Measurements from ENCODE around the gene DPP7. TPM values are rescaled to one million over a fixed set of nuclear protein-coding genes. Genes with fewer than 3 reads are reported as not detected.

DPP7 gene
- polyA plus RNA-seq, 2 donors: 90.4 to 129 TPM

- 67 to 72% methylated on average over 25 to 27 of the region's 27 CpGs for WGBS, 2 donors
- Histone ChIP-seq H3K27me3 (ENCODE audit: control insufficient read depth in 1 of 2, insufficient read depth in 2 of 2, low read length in 2 of 2) (peaks cover 0 to 2% of the 10 kb centered on the region in 2 donors), H3K4me3 (ENCODE audit: low read depth in 1 of 2, low read length in 2 of 2) (no peak overlapping the region), H3K4me1 (ENCODE audit: control insufficient read depth in 2 of 2, insufficient read depth in 2 of 2, low read length in 1 of 2) (peaks cover 0 to 5% of the 10 kb centered on the region in 2 donors), H3K27ac (ENCODE audit: low read depth in 2 of 2, low read length in 1 of 2) (no peak overlapping the region), H3K36me3 (ENCODE audit: control insufficient read depth in 2 of 2, insufficient read depth in 2 of 2, low read length in 1 of 2) (no peaks in the 10 kb centered on the region), H3K9me3 (ENCODE audit: control insufficient read depth in 2 of 2, insufficient read depth in 1 of 2, low read depth in 1 of 2, low read length in 1 of 2) (peaks cover 0 to 3% of the 10 kb centered on the region in 2 donors)
Observed at GRCh38 chr9:137148242-137148641, 33.7 kb upstream of the DPP7 start.

DNA sequence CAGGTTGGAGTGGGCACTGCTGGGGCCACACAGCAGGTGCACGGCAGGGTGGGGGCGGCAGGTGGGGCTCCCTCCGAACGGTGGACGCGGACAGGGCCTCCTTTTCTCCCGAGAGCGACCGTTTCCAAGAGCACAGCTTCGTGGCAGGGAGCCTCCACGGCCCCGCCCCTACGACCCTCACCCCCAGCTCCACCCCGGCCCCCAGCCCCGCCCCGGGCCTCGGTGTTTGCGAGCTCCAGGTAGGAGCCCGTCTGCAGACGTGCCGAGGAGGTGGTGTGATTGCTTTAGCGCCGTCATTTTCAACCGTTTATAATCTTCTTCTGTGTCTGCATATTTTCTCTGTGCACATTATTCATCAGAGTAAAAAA is 33.2 kb upstream of the DPP7 start:
- peaks cover 0 to 2% of the 10 kb centered on the region in 2 donors for H3K27me3 ChIP-seq (ENCODE audit: control insufficient read depth in 1 of 2, insufficient read depth in 2 of 2, low read length in 2 of 2)
- peaks cover 0 to 3% of the 10 kb centered on the region in 2 donors for H3K9me3 ChIP-seq (ENCODE audit: control insufficient read depth in 2 of 2, insufficient read depth in 1 of 2, low read depth in 1 of 2, low read length in 1 of 2)
- H3K27ac ChIP-seq (ENCODE audit: low read depth in 2 of 2, low read length in 1 of 2): no peak overlapping the region
- H3K4me1 ChIP-seq (ENCODE audit: control insufficient read depth in 2 of 2, insufficient read depth in 2 of 2, low read length in 1 of 2): peaks cover 0 to 5% of the 10 kb centered on the region in 2 donors
- WGBS, 2 donors: 25 to 31% methylated on average over 22 to 24 of the region's 24 CpGs
- H3K36me3 ChIP-seq (ENCODE audit: control insufficient read depth in 2 of 2, insufficient read depth in 2 of 2, low read length in 1 of 2): no peaks in the 10 kb centered on the region
- no peak overlapping the region for H3K4me3 ChIP-seq (ENCODE audit: low read depth in 1 of 2, low read length in 2 of 2)

- H3K36me3 ChIP-seq (ENCODE audit: control insufficient read depth in 2 of 2, insufficient read depth in 2 of 2, low read length in 1 of 2): no peaks in the 10 kb centered on the region
- H3K27me3 ChIP-seq (ENCODE audit: control insufficient read depth in 1 of 2, insufficient read depth in 2 of 2, low read length in 2 of 2): peaks cover 0 to 2% of the 10 kb centered on the region in 2 donors
- no peak overlapping the region for H3K27ac ChIP-seq (ENCODE audit: low read depth in 2 of 2, low read length in 1 of 2)
- H3K4me3 ChIP-seq (ENCODE audit: low read depth in 1 of 2, low read length in 2 of 2): no peak overlapping the region
- H3K4me1 ChIP-seq (ENCODE audit: control insufficient read depth in 2 of 2, insufficient read depth in 2 of 2, low read length in 1 of 2): peaks cover 0 to 5% of the 10 kb centered on the region in 2 donors
- peaks cover 0 to 3% of the 10 kb centered on the region in 2 donors for H3K9me3 ChIP-seq (ENCODE audit: control insufficient read depth in 2 of 2, insufficient read depth in 1 of 2, low read depth in 1 of 2, low read length in 1 of 2)
- WGBS, 2 donors: 77 to 81% methylated on average over 26 of the region's 26 CpGs
Observed at GRCh38 chr9:137147091-137147792, 32.7 kb upstream of the DPP7 start.

GRCh38 chr9:137146527-137146918 is 32.0 kb upstream of the DPP7 start:
- Histone ChIP-seq H3K9me3 (ENCODE audit: control insufficient read depth in 2 of 2, insufficient read depth in 1 of 2, low read depth in 1 of 2, low read length in 1 of 2) (peaks cover 0 to 3% of the 10 kb centered on the region in 2 donors), H3K4me3 (ENCODE audit: low read depth in 1 of 2, low read length in 2 of 2) (no peak overlapping the region), H3K27ac (ENCODE audit: low read depth in 2 of 2, low read length in 1 of 2) (no peak overlapping the region), H3K27me3 (ENCODE audit: control insufficient read depth in 1 of 2, insufficient read depth in 2 of 2, low read length in 2 of 2) (peaks cover 0 to 2% of the 10 kb centered on the region in 2 donors), H3K4me1 (ENCODE audit: control insufficient read depth in 2 of 2, insufficient read depth in 2 of 2, low read length in 1 of 2) (peaks cover 0 to 5% of the 10 kb centered on the region in 2 donors), H3K36me3 (ENCODE audit: control insufficient read depth in 2 of 2, insufficient read depth in 2 of 2, low read length in 1 of 2) (no peaks in the 10 kb centered on the region)
- 63% methylated on average over 6 to 9 of the region's 9 CpGs for WGBS, 2 donors

GRCh38 chr9:137145731-137146526 is 31.4 kb upstream of the DPP7 start:
- Histone ChIP-seq H3K27me3 (ENCODE audit: control insufficient read depth in 1 of 2, insufficient read depth in 2 of 2, low read length in 2 of 2) (peaks cover 0 to 2% of the 10 kb centered on the region in 2 donors), H3K36me3 (ENCODE audit: control insufficient read depth in 2 of 2, insufficient read depth in 2 of 2, low read length in 1 of 2) (no peaks in the 10 kb centered on the region), H3K4me1 (ENCODE audit: control insufficient read depth in 2 of 2, insufficient read depth in 2 of 2, low read length in 1 of 2) (peaks cover 0 to 5% of the 10 kb centered on the region in 2 donors), H3K9me3 (ENCODE audit: control insufficient read depth in 2 of 2, insufficient read depth in 1 of 2, low read depth in 1 of 2, low read length in 1 of 2) (peaks cover 0 to 3% of the 10 kb centered on the region in 2 donors), H3K4me3 (ENCODE audit: low read depth in 1 of 2, low read length in 2 of 2) (no peak overlapping the region), H3K27ac (ENCODE audit: low read depth in 2 of 2, low read length in 1 of 2) (no peak overlapping the region)
- WGBS, 2 donors: 48 to 51% methylated on average over 40 to 49 of the region's 49 CpGs

- 47 to 50% methylated on average over 4 of the region's 4 CpGs for WGBS, 2 donors
- Histone ChIP-seq H3K9me3 (ENCODE audit: control insufficient read depth in 2 of 2, insufficient read depth in 1 of 2, low read depth in 1 of 2, low read length in 1 of 2) (peaks cover 0 to 7% of the 10 kb centered on the region in 2 donors), H3K4me3 (ENCODE audit: low read depth in 1 of 2, low read length in 2 of 2) (no peak overlapping the region), H3K27ac (ENCODE audit: low read depth in 2 of 2, low read length in 1 of 2) (no peak overlapping the region), H3K27me3 (ENCODE audit: control insufficient read depth in 1 of 2, insufficient read depth in 2 of 2, low read length in 2 of 2) (peaks cover 0 to 14% of the 10 kb centered on the region in 2 donors), H3K4me1 (ENCODE audit: control insufficient read depth in 2 of 2, insufficient read depth in 2 of 2, low read length in 1 of 2) (peaks cover 4 to 7% of the 10 kb centered on the region in 2 donors), H3K36me3 (ENCODE audit: control insufficient read depth in 2 of 2, insufficient read depth in 2 of 2, low read length in 1 of 2) (no peaks in the 10 kb centered on the region)
Observed at GRCh38 chr9:137143459-137143858, 28.9 kb upstream of the DPP7 start.

- peaks cover 4 to 5% of the 10 kb centered on the region in 2 donors for H3K4me1 ChIP-seq (ENCODE audit: control insufficient read depth in 2 of 2, insufficient read depth in 2 of 2, low read length in 1 of 2)
- 70 to 75% methylated on average over 23 to 24 of the region's 24 CpGs for WGBS, 2 donors
- H3K27me3 ChIP-seq (ENCODE audit: control insufficient read depth in 1 of 2, insufficient read depth in 2 of 2, low read length in 2 of 2): peaks cover 0 to 20% of the 10 kb centered on the region in 2 donors
- no peaks in the 10 kb centered on the region for H3K36me3 ChIP-seq (ENCODE audit: control insufficient read depth in 2 of 2, insufficient read depth in 2 of 2, low read length in 1 of 2)
- H3K27ac ChIP-seq (ENCODE audit: low read depth in 2 of 2, low read length in 1 of 2): no peak overlapping the region
- H3K4me3 ChIP-seq (ENCODE audit: low read depth in 1 of 2, low read length in 2 of 2): no peak overlapping the region
- peaks cover 0 to 7% of the 10 kb centered on the region in 2 donors for H3K9me3 ChIP-seq (ENCODE audit: control insufficient read depth in 2 of 2, insufficient read depth in 1 of 2, low read depth in 1 of 2, low read length in 1 of 2)
Observed at GRCh38 chr9:137141976-137142936, 27.7 kb upstream of the DPP7 start.

DNA sequence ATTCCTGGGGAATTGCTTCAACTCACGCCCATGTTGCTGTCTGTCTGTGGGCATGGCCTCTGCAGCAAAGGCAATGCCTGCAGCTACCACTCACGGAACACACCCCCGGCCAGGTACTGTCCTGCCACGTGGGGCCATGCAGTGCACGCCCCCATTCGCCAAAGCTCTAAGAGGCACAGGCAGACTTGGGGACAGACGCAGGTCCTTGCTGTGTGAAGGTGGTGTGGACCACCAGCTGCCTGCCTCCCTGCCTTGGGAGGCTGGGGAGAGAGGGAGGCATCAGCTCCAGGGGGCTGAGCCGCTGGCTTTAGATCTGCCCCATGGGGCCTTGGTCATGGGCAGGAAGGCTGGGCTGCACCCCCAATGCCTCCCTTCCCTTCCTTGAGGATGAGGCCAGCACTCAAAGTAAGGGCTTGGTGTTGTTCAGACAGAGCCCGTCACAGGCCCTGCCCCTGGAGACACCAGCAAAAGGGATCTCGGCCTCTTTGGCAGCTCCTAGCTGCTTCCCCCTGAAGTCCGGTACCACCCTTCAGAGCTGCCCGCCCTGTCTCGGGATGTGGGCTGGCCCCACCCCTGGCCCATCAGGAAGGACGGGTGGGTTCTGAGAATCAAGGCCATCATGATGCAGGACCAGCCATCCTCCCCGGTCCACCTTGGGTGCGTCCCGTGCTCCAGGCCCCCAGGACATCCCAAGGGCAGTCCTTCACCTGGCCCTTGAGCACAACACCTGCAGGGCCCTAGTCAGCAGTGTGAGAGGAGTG is 26.7 kb upstream of the DPP7 start:
- 68 to 69% methylated on average over 17 of the region's 17 CpGs for WGBS, 2 donors
- peaks cover 0 to 28% of the 10 kb centered on the region in 2 donors for H3K27me3 ChIP-seq (ENCODE audit: control insufficient read depth in 1 of 2, insufficient read depth in 2 of 2, low read length in 2 of 2)

More for the DNA sequence above, 26.7 kb upstream of the DPP7 start:
- Histone ChIP-seq H3K36me3 (ENCODE audit: control insufficient read depth in 2 of 2, insufficient read depth in 2 of 2, low read length in 1 of 2) (no peaks in the 10 kb centered on the region), H3K4me1 (ENCODE audit: control insufficient read depth in 2 of 2, insufficient read depth in 2 of 2, low read length in 1 of 2) (peaks cover 7 to 9% of the 10 kb centered on the region in 2 donors), H3K4me3 (ENCODE audit: low read depth in 1 of 2, low read length in 2 of 2) (no peak overlapping the region), H3K9me3 (ENCODE audit: control insufficient read depth in 2 of 2, insufficient read depth in 1 of 2, low read depth in 1 of 2, low read length in 1 of 2) (peaks cover 0 to 6% of the 10 kb centered on the region in 2 donors), H3K27ac (ENCODE audit: low read depth in 2 of 2, low read length in 1 of 2) (no peak overlapping the region)
